Keratinocyte (primary cell): ENCODE results near the gene PTPRD.

ENCODE experiments used
- CTCF ChIP-seq, 3 experiments: IDR thresholded peaks in 1 of 3; conservative IDR thresholded peaks in 1 of 3; optimal IDR thresholded peaks in 1 of 3; 2 replicates in 2 of 3; 3 replicates in 1 of 3; pipeline versions ENCODE3 to v1.5.1; 2011; ENCODE audit warnings: low read length in 3 of 3, mild to moderate bottlenecking in 3 of 3, moderate library complexity in 2 of 3, control low read depth in 1 of 3, inconsistent platforms in 1 of 3; ENCODE audit not compliant: insufficient read depth in 2 of 3; ENCODE audit errors: extremely low read depth in 1 of 3
- EZH2 ChIP-seq: IDR thresholded peaks from one replicate; pipeline ENCODE4 v1.6.1; 2012; ENCODE audit warnings: inconsistent platforms, mild to moderate bottlenecking, low read length, moderate library complexity

- no peak for TF ChIP-seq CTCF (optimal IDR thresholded peaks at IDR 0.05 in 1 of 3, IDR thresholded peaks at IDR 0.05 in 1 of 3, conservative IDR thresholded peaks at IDR 0.05 in 1 of 3; ENCODE audit: extremely low read depth in 1 of 3, insufficient read depth in 2 of 3, low read length in 3 of 3)
- TF ChIP-seq EZH2, result no peak
These were observed 1797.6 kb downstream of the PTPRD start for GRCh38 chr9:8815219-8815618.
